BJ (cell line): ENCODE measurements around the gene HAUS5. TPM values are rescaled to one million over a fixed set of nuclear protein-coding genes. Genes with fewer than 3 reads are reported as not detected.

Source experiments
- CTCF ChIA-PET: fragments of 350-600 bp; formaldehyde crosslinking; extraction: SDS; loops from one replicate; lab custom pipeline; 2021; ENCODE audit warnings: antibody characterized with exemption, inconsistent platforms; lab: Yijun Ruan, JAX
- POLR2A ChIA-PET: fragments of 300-600 bp; sonication (Branson Sonifier 250); formaldehyde crosslinking; extraction: SDS; loops from one replicate; lab custom pipeline; 2021; ENCODE audit warnings: antibody characterized with exemption; lab: Charles Lee
- DNase-seq: peaks from one replicate; pipeline ENCODE4 v3.0.0-alpha.2; 2011; ENCODE audit warnings: low read depth
- H3K27me3 ChIP-seq: 2 replicates; pipeline ENCODE4 v1.6.0; 2011; ENCODE audit warnings: low read length; ENCODE audit not compliant: control insufficient read depth, insufficient read depth
- H3K36me3 ChIP-seq: 2 replicates; pipeline ENCODE4 v1.5.1; 2011; ENCODE audit warnings: low read length; ENCODE audit not compliant: control insufficient read depth, insufficient read depth
- H3K4me3 ChIP-seq: 2 replicates; pipeline ENCODE4 v1.5.1; 2011; ENCODE audit warnings: low read depth, mild to moderate bottlenecking, control low read depth, low read length
- CTCF ChIP-seq: IDR thresholded peaks from 2 replicates; pipeline ENCODE4 v1.5.1; 2011; ENCODE audit warnings: low read depth, mild to moderate bottlenecking, control low read depth, inconsistent platforms, low read length, moderate library complexity; ENCODE audit not compliant: insufficient read depth
- polyA plus RNA-seq: library from polyadenylated mRNA; depleted of rRNA; stranded (reverse); fragments of >200 nt; gene quantifications from 2 replicates; pipeline ENCODE4 v1.2.3, GENCODE V29; 2011

The HAUS5 gene
- polyA plus RNA-seq, 1 experiment = 3.9 TPM

- Histone ChIP-seq H3K36me3 (no peaks in the 10 kb centered on the region), H3K27me3 (no peaks in the 10 kb centered on the region), H3K4me3 (no peak overlapping the region)
- ChIA-PET CTCF (no interaction called here), POLR2A (no interaction called here)
- no peak for TF ChIP-seq CTCF
- no peak for DNase-seq
Measured at GRCh38 chr19:35618857-35619256, 6.3 kb downstream of the HAUS5 start.

- no peak overlapping the region for H3K4me3 ChIP-seq
- POLR2A ChIA-PET = no interaction called here
- DNase-seq = no peak
- no peak for TF ChIP-seq CTCF
- no peaks in the 10 kb centered on the region for H3K36me3 ChIP-seq
- no peaks in the 10 kb centered on the region for H3K27me3 ChIP-seq
- CTCF ChIA-PET = no interaction called here
Measured at GRCh38 chr19:35619290-35619923, 6.9 kb downstream of the HAUS5 start.

GRCh38 chr19:35620001-35620400, 7.5 kb downstream of the HAUS5 start:
- Histone ChIP-seq H3K36me3 (no peaks in the 10 kb centered on the region), H3K4me3 (no peak overlapping the region), H3K27me3 (no peaks in the 10 kb centered on the region)
- DNase-seq = no peak
- ChIA-PET POLR2A (no interaction called here), CTCF (no interaction called here)
- TF ChIP-seq CTCF = no peak

GRCh38 chr19:35621708-35622107, 9.2 kb downstream of the HAUS5 start:
- ChIA-PET POLR2A (no interaction called here), CTCF (no interaction called here)
- no peaks in the 10 kb centered on the region for H3K27me3 ChIP-seq
- DNase-seq = no peak
- H3K36me3 ChIP-seq = no peaks in the 10 kb centered on the region
- no peak for TF ChIP-seq CTCF
- no peak overlapping the region for H3K4me3 ChIP-seq

- no peaks in the 10 kb centered on the region for H3K27me3 ChIP-seq
- CTCF ChIA-PET = no interaction called here
- POLR2A ChIA-PET = no interaction called here
- no peak overlapping the region for H3K4me3 ChIP-seq
- TF ChIP-seq CTCF = no peak
- H3K36me3 ChIP-seq = no peaks in the 10 kb centered on the region
- no peak for DNase-seq
Measured at GRCh38 chr19:35622750-35623149, 10.2 kb downstream of the HAUS5 start.
